ENCODE results near the gene WDR37. TPM values are rescaled to one million over a fixed set of nuclear protein-coding genes. Genes with fewer than 3 reads are reported as not detected.

WDR37 gene
- total RNA-seq, 1 donor from 2014 or later = 18.5 TPM

DNA sequence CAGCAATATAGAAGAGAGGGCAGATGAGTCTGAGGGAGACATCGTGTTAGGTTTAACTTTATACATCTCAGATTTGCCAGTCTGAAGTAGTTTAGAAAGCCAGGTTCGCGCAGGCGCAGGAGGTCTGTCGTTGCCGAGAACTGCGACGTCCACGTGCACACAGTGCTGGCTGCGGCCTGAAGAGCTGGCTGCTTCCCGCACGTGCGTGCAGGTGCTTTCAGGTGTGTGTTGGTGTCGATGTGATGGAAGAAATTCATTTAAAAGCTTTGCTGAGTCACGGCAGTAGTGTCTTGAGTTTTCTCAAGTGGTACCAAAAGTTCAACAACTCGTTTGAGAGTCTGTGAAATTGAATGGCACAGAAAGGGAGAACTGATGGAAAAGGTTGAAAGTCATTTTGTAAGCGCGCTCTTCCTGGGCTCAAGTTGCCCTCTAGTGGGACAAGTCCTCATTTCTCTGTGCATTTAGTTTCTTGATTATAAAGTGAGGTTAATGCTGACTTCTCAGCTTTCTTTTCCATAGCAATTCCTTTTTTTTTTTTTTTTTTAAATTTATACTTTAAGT is 18.6 kb downstream of the WDR37 start:
- peak; percentile 53 for DNase-seq

DNA sequence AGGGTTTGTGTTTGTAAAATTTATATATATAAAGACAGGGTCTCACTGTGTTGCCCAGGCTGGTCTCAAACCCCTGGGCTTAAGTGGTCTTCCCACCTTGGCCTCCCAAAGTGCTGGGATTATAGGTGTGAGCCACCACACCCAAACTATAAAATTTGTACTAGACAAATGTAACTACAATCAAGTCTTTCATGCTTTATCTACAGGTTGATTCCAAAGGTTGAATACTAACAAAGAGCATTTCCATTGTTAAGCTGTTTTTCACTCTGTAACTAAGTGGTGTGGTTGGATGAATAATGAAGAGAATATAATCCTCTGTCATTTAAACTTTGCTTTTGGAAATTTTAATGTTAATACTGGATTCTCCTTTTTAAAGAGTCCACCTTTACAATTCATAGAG is 22.5 kb downstream of the WDR37 start:
- DNase-seq = no peak

DNA sequence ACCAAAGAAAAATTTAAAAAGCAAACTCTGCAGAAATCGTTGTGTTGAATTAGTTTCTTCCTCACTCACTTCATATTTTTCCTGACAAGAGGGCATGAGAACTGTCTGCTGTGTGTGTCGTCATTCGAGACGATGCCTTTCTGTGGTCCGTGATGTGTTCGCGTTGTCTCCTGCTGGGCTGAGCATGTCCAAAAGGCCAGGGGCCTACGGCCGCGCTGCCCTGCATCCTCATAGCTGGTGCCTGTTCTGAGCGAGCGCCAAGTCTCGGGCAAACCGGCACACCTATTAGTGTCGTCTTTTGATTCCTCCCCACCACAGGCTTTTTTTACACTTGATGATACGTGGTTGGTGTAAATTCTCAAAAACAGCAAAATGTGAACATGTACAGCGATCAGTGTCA is 27.4 kb downstream of the WDR37 start:
- DNase-seq = no peak

DNA sequence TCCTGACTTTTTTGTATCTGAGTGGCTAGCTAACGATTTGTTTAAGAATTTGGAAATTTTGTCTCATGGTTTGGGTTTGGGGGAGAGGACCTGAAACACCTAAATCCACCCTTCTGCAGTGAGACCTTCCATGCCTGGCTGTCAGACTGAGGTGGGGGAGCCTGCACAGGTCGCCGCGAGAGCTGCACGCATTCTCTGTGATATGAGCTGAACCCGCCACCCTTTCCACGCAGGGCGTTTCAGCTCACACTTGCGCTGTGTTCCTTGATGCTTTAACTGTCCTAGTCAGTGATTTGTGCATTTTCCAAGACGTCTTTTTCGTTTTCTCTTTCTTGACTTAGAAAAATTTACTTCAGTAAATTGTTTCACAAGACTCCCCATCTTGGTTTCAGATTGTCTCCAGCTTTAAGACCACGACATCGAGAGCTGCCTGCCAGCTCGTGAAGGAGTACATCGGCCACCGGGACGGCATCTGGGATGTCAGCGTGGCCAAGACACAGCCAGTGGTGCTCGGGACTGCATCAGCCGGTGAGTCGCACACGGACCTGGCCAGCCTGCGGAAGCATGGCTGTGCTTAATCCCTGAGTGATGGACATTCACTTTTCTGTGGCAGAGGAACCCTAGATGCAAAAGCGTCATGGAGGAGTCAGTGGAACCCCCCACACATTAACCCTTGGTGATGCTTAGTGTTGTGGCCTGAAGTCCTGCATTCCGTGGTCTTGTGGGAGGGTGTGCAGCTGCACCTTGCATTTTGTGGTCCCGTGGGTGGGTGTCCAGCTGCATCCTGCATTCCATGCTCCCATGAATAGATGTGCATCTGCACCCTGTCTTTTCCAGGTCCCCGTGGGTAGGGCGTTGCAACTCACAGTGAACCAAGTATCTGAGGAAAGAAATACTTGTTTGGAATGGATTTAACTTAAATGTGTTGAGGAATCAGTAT is 28.1 kb downstream of the WDR37 start:
- no peak for DNase-seq

DNA sequence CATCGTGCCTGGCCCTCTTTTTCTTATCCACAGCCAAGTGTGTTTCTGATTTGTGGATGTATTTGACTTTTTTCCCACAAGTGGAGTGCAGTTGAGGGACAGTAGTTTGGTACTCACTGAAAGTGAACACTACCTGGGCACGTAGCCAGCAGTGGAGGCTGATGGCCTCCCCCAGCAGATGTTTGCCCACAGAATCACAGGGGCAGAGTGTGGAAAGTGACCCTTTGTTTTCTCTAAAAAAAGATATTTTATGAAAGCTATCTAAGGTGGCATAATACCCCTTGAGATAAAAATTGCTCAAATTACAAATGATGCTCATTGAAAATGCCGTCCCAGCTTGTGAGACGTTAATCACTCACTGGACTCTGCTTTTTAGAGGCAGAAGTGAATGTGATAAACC is 29.1 kb downstream of the WDR37 start:
- no peak for DNase-seq

DNA sequence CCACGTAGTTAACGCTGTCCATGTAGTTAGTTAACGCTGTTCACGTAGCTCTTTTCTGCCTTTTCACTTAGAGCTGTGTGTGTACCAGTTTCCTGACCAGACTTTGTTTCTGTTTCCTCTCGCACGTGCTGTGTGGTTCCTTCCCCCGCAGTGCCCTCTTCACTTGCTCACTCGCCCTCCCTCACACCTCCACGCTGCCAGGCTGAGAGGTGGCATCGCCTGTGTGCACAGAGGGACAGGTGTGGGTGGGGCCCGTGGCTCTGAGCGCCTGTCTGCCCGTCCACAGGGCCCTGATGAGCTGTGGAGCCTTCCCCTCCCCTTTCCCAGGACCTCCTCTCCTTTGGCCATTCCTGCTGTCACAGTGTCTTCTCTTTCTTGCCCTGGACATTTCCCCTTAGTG is 30.6 kb downstream of the WDR37 start:
- no peak for DNase-seq

DNA sequence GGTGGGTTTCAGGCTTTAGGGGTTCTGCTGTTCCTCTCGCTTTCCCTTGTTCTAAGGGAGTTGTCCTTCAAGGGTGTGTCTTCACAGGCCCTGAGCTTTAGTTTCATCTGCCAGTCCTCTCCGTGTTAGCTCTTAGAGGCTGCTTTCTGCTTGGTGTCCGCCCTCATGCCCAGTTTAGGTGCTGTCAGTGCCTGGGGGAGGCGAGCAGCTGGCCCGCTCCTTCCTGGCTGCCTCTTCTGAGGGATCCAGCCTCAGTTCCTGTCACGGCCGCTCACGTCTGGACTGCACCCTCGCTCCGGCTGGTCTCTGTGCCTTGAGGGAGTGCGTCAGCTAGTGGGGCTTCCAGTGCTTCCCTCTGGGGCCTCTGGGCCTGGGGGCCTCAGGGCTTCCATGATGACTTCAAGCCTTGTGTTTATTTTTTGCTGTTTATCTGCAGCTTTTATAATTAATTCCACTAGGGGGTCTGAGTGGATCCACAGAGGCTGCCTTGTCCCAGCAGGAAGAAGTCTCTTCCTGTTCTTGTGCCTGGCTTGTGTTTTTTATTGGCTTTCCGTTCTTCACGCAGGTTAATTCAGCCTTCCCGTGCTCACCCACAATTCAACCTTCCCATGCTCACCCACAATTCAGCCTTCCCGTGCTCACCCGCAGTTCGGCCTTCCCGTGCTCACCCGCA is 33.0 kb downstream of the WDR37 start:
- peak; percentile 42 for DNase-seq

DNA sequence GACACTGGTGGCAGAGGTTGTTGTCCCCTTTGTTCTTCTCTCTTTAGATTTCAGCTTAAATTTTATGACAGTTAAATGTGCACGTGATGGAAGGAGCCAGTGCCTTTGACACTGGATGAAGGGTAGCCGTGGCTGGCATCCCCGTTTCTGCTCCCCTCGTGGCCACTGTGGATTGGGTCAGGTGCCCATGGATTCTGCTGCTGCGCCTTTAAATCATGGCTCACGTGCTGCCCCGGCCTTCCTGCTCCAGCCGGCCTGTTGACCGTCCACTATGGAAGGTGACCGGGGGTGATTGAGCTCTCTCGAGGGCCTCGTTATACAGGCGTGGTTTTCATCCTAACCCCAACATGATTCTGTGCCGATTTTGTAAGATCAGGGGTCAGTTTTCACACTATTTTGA is 34.5 kb downstream of the WDR37 start:
- DNase-seq = no peak

DNA sequence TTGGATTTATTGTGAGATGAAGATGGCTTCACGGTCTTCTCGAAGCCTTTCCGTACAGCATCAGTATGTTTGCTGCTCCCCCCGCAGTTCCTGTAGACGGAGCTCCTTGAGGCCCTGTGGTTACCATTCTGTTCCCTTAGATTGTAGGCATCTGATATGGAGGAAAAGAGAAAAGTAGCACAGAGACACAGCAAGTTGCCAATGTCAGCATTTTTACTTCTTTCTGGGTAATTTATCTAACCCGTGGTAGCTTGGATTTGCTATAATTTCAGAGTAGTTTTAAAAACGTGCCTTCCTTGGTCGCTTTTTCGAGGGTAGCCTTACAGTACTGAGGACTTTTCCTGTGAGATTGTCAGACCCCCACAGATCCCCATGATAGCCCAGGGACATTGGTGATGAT is 37.5 kb downstream of the WDR37 start:
- DNase-seq = no peak

DNA sequence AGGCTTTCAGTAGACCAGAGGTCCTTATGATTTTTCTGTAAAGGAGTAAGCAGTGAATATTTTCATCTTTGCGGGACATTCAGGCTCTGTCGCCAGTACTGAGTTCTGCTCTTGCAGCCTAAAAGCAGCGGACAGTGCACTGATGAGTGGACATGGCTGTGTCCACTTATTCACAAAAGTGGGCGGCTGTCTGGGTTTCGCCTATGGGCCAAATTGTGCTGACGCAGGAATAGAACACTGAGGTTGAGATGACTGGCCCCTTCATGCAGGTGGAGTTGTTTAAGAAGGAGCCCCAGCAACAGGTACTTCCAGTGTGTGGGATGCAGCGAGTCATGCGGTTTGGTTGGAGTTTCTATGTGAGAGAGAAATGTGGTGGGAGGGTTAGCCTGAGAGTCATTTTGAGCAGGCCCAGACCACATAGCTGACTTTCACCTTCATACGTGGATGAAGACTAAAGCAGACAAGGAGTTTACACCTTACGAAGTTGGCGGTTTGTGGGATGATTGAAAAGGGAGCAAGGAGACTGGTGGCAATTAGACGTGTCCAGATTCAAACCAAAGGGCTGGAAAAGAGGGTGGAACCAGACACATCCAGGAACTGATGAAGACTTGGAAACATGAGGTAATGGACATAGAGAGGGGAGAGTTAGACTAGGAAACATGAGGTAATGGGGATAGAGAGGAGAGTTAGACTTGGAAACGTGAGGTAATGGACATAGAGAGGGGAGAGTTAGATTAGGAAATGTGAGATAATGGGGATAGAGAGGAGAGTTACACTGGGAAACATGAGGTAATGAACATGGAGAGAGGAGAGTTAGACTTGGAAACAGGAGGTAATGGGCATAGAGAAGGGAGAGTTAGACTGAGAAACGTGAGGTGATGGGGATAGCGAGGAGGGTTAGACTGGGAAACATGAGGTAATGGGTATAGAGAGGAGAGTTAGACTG is 38.2 kb downstream of the WDR37 start:
- DNase-seq = no peak

DNA sequence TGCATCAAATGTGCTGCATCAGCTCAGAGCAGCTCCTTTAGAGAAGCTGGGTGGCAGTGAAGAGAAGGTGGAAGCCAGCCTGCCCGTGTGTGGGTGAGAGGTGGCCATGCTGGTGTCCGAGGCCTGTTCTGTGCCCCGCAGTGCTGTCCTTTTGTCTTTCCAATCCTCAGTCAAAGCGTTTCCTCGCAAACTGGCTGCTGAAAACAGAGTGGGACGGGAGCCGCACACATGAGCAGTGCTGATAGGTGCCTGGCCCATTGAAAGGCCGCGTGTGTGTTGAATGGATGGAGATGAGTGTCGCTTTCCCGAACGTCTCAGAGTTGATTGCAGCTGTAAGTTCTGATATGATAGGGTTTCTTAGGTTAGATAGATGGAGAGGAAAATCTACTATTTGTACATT is 39.3 kb downstream of the WDR37 start:
- DNase-seq = no peak

DNA sequence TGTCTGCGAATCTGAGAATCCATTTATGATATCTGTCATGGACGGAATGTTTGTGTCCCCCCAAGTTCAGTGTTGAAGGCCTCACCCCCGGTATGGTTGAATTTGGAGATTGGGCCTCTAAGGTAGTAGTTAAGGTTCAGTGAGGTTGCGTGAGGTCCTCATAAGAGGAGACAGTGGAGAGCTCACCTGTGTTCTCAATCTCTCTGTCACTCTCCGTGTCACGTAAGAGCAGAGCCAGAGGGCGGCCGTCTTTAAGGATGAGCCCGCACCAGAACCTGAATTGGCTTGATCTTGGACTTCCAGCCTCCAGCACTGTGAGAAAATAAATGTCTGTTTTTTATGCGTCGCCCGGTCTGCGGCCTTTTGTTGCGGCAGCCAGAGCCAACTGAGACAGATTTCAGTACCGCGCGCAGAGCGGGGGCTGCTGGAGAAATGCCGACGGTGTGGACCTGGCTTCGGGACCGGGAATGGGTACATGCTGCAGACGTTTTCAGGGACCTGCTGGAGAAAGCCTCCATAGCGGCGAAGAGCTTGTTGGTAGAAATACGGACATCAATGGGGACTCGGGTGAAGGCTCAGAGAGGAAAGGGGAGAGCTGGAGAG is 40.2 kb downstream of the WDR37 start:
- no peak for DNase-seq

DNA sequence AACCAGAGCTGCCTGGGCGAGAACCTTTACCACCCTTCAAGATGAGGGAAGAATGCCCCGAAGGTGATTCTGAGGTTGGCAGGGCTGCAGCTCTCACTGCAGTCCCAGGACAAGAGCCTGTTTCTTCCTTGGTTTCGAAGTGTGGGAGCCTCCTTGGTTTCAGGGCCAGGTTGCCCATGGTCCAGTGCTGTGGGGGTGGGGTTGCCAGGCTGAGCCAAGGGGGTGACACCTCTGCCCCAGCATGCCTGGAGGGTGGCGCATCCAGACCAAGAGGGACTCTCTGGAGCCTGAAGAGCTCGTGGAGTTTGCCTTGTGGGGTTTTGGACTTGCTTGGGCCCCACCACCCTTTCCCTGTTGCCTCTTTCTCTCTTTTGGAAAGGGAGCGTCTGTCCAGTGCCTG is 41.3 kb downstream of the WDR37 start:
- no peak for DNase-seq

DNA sequence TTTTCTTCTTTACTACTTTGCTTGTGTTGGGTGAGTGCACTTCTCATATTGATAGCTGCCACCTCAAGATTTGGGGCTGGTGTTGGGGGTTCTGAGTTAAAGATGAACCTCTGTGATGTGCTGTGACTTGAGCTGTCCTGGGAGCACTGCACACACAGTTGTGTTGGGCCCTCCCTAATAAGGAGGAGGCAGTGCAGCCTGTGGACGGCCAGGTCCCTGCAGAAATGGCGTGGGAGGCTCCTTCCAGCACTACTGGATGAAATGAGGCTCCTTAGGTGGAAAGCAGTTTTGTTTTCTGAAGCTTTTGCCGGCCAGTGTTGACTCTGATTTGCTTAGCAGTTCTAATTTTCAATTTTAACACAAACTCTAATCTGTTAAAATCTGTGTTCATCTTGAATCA is 44.0 kb downstream of the WDR37 start:
- no peak for DNase-seq

DNA sequence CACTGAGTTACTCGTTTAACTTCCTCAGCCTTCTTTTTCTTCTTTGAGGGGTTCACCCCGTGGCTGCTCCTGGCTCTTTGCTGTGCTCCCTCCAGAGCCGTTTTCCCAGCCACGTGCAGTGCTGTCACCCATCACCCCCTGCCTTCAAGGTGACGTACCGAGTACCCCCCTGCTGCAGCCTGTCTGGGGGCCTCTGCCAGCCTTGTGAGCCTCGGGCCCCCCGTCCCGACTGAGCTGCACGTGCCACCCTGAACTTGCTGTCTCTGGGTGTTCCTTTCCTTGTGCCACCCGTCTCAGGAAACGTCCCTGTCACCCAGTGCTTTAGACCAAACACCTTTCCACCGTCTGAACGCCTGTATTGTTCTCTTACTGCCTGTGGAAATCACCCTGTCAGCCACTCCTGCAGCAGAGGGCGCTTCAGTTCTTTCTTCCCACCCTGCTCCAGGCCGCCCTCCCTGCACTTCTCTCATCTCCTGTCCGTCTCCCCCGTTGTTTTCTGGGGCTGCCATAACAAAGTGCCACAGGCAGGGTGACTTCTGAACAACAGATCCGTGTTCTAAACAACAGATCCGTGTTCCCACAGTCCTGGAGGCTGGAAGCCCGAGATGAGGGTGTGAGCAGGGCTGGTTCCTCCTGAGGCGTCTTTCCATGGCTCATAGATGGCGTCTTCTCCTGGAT is 44.6 kb downstream of the WDR37 start:
- no peak for DNase-seq

DNA sequence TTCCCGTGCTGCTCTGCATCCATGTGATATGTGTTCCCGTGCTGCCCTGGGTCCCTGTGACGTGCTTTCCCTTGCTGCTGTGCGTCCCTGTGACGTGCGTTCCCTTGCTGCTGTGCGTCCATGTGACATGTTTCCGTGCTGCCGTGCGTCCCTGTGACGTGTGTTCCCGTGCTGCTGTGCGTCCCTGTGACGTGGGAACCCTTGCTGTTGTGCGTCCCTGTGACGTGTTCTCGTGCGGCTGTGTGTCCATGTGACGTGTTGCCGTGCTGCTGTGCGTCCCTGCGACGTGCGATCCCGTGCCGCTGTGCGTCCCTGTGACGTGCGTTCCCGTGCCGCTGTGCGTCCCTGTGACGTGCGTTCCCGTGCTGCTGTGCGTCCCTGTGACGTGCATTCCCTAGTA is 45.8 kb downstream of the WDR37 start:
- DNase-seq = no peak

DNA sequence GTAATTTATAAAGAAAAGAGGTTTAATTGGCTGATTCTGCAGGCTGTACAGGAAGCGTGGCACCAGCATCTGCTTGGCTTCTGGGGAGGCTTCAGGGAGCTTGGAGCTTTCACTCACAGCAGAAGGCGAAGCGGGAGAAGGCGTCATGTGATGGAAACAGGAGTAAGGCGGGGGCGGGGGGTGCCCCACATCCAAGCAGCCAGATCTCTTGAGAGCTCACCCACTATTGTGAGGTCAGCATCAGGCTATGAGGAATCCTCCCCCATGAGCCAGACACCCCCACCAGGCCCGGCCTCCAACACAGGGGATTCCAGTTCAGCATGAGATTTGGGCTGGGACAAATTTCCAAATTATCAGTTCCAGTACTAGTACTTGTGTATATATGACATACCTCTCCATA is 46.2 kb downstream of the WDR37 start:
- no peak for DNase-seq

DNA sequence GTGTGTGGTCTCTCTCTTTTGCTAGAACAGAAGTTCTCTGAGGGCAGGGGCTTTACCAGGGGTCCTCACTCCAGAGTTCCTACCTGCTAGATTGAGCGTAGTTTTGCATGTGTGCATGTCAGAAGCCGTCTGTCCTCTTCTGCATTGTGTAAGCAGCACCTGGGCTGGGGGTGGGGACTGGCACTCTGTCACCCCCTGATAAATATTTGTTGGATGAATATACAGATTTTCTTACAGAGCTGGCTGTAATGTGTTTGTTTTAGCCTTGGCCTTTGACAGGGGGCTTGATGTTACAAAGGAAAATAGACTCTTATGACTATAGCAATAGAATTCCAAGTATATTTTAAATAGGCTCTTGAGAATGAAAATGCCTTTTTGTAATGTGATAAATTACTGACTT is 46.6 kb downstream of the WDR37 start:
- no peak for DNase-seq

DNA sequence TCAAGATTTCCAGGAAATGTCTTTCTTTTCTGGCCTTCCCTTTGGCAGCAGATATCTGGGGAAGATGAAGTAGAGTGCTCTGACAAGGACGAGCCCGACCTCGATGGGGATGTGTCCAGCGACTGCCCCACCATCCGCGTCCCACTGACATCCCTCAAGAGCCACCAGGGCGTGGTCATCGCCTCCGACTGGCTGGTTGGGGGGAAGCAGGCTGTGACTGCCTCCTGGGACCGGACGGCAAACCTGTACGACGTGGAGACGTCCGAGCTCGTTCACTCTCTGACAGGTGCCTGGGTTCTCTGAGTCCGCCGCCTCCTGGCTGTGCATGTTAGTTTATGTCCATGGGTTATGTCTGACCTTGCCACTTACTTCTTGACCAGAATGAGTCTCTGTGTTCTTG is 47.4 kb downstream of the WDR37 start:
- no peak for DNase-seq

DNA sequence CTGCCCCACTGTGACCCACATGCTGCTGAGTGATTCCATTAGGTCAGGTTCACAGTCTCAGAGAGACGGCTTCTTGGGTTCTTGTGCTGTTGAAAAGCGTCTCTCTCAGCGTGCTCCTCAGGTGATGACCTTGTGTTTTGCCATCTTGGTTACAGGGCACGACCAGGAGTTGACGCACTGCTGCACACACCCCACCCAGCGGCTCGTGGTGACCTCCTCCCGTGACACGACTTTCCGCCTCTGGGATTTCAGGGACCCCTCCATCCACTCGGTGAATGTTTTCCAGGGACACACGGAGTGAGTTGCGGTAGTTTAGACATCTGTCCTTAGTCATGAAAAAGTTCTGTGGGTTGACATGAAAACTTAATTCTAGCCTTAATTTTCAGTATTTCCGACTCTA is 48.8 kb downstream of the WDR37 start:
- no peak for DNase-seq

DNA sequence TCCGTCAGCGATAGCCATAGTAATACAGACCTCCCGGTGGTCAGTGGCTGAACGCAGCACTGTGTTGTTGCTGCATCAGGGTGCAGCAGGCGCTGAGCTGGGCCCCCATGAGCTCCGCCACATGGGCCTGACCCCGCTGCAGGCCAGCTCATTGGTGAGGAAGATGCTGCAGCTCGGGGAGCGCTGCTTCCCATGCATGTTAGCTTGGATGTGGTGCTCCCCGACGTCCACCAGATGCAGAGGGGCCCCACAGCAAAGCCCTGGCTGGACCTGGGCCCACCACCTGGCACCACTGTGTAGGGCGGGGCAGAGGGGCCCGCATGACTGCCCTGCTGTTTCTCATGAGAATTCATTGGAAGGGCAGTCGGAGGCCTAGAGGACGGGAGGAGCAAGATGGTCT is 50.8 kb downstream of the WDR37 start:
- DNase-seq = no peak

DNA sequence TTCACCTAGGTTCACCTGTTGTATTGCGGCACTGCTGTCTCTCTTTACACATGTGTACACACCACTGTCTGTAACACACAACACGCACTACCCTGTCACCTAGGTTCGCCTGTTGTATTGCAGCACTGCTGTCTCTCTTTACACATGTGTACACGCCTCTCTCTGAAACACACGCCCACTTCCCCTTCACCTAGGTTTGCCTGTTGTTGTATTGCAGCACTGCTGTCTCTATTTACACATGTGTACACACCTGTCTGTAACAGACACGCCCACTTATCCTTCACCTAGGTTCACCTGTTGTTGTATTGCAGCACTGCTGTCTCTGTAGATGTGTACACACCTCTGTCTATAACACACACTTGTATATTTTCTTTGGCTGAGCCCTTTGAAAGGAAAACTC is 51.5 kb downstream of the WDR37 start:
- no peak for DNase-seq
